HCT116 (cell line): ENCODE data around the gene CYP27A1.

Experiments
- CTCF ChIP-seq, 3 experiments: fragments of 200-600 bp in 1 of 3; sonication (generic) in 1 of 3; IDR thresholded peaks in 2 of 3; conservative IDR thresholded peaks in 1 of 3; 2 replicates each; pipeline ENCODE4 v1.5.1; 2012 to 2017; ENCODE audit warnings: low read depth in 2 of 3, low read length in 2 of 3, antibody characterized with exemption in 1 of 3, borderline replicate concordance in 1 of 3, control low read depth in 1 of 3, mild to moderate bottlenecking in 1 of 3, mixed read lengths in 1 of 3, mixed run types in 1 of 3, moderate library complexity in 1 of 3; ENCODE audit not compliant: insufficient read depth in 1 of 3
- EZH2phosphoT487 ChIP-seq: fragments of 200-600 bp; IDR thresholded peaks from 2 replicates; pipeline ENCODE4 v1.6.1; 2018; ENCODE audit warnings: antibody characterized with exemption, borderline replicate concordance
- POLR2A ChIP-seq: IDR thresholded peaks from 2 replicates; pipeline ENCODE4 v1.7.0; 2011; ENCODE audit warnings: borderline replicate concordance; ENCODE audit not compliant: insufficient read depth, insufficient read length; ENCODE audit errors: extremely low read depth
- POLR2AphosphoS5 ChIP-seq: IDR thresholded peaks from 2 replicates; pipeline ENCODE4 v1.6.1; 2011; ENCODE audit warnings: mild to moderate bottlenecking, low read depth, low read length, moderate library complexity
- RAD21 ChIP-seq: IDR thresholded peaks from 2 replicates; pipeline ENCODE4 v1.6.1; 2012; ENCODE audit warnings: low read depth, mild to moderate bottlenecking
- SP1 ChIP-seq: IDR thresholded peaks from 2 replicates; pipeline ENCODE4 v1.6.1; 2012; ENCODE audit warnings: low read depth
- SRF ChIP-seq: IDR thresholded peaks from 2 replicates; pipeline ENCODE4 v1.6.1; 2012; ENCODE audit warnings: low read depth
- YY1 ChIP-seq: IDR thresholded peaks from 2 replicates; pipeline ENCODE4 v1.6.1; 2011; ENCODE audit warnings: low read length, low read depth, moderate library complexity, mild to moderate bottlenecking; ENCODE audit not compliant: insufficient replicate concordance; ENCODE audit errors: extremely low read depth
- ZBTB33 ChIP-seq: IDR thresholded peaks from 2 replicates; pipeline ENCODE4 v1.6.1; 2011; ENCODE audit warnings: mild to moderate bottlenecking, low read length, moderate library complexity; ENCODE audit not compliant: insufficient replicate concordance; ENCODE audit errors: extremely low read depth

- TF ChIP-seq SP1 (no peak), ZBTB33 (no peak), EZH2phosphoT487 (no peak), POLR2A (no peak), RAD21 (no peak), CTCF (IDR thresholded peaks at IDR 0.05 in 2 of 3, conservative IDR thresholded peaks at IDR 0.05 in 1 of 3; ENCODE audit: borderline replicate concordance in 1 of 3, insufficient read depth in 1 of 3, low read depth in 2 of 3, low read length in 2 of 3) (no peak), SRF (no peak), POLR2AphosphoS5 (no peak), YY1 (no peak)
Measured at GRCh38 chr2:218773881-218774280, 8.1 kb upstream of the CYP27A1 start.
